Measurements from ENCODE around the gene INTS3.
"Not testable (repeated sequence)": the region's sequence is repeated elsewhere in the genome, so short reads cannot be mapped to it uniquely, and the experiment has no call there.

Gene INTS3

GRCh38 chr1:153699768-153700167 lies 28.1 kb upstream of the INTS3 start:
- FAIRE-seq (no peak), DNase-seq (ENCODE audit: insufficient read length, low spot score) (no peak)
- no peak for TF ChIP-seq SPI1 (IDR thresholded peaks at IDR 0.05; ENCODE audit: low read depth, low read length)
- no peak for TF ChIP-seq POU2F2 (IDR thresholded peaks at IDR 0.05; ENCODE audit: low read depth, low read length)
- TF ChIP-seq POLR2AphosphoS5 (IDR thresholded peaks at IDR 0.05; ENCODE audit: low read depth, low read length) = no peak
- no peak for TF ChIP-seq TAF1 (IDR thresholded peaks at IDR 0.05; ENCODE audit: low read depth, low read length)
- no peak for TF ChIP-seq POLR2A (IDR thresholded peaks at IDR 0.05; ENCODE audit: low read depth, low read length)
- TF ChIP-seq PAX5 (IDR thresholded peaks at IDR 0.05; ENCODE audit: insufficient read depth, low read length, severe bottlenecking) = no peak

DNA sequence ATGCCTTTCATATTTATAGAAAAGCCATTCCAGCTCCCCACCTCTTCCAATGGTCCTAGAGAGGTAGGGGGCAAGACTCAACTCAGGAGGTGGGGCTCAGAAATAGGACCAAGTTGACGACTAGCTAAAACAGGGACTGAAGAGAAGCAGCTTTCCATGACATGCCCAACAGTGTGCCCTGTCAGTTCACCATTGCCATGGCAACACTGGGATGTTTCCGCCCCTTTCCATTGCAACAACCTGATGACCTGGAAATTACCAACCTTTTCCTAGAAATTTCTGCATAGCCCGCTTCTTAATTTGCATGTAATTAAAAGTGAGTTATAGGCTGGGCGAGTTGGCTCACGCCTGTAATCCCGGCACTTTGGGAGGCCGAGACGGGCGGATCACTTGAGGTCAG lies 22.4 kb upstream of the INTS3 start:
- no peak for FAIRE-seq
- TF ChIP-seq TAF1 (IDR thresholded peaks at IDR 0.05; ENCODE audit: low read depth, low read length) (no peak), PAX5 (IDR thresholded peaks at IDR 0.05; ENCODE audit: insufficient read depth, low read length, severe bottlenecking) (no peak), SPI1 (IDR thresholded peaks at IDR 0.05; ENCODE audit: low read depth, low read length) (no peak), POLR2A (IDR thresholded peaks at IDR 0.05; ENCODE audit: low read depth, low read length) (no peak), POLR2AphosphoS5 (IDR thresholded peaks at IDR 0.05; ENCODE audit: low read depth, low read length) (no peak), POU2F2 (IDR thresholded peaks at IDR 0.05; ENCODE audit: low read depth, low read length) (no peak)
- no peak for DNase-seq (ENCODE audit: insufficient read length, low spot score)

DNA sequence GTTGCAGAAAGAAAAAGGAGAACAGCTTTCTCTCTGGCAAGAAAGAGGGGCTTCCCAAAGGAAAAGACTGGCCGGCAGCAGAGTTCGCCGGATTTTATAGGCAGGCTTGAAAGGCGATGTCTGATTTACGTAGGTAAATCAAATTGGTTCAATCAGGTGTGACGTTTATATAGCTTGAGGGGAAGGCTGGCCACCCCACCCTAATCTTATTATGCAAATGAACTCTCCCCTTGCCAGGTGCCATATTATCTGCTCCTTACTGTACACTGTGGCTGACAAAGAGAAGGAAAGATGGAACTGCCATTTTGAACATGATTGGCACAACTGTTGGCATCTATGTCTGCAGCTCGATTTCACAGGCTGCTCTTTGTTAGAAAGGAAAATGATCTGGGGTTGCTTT lies 16.8 kb upstream of the INTS3 start:
- FAIRE-seq = no peak

DNA sequence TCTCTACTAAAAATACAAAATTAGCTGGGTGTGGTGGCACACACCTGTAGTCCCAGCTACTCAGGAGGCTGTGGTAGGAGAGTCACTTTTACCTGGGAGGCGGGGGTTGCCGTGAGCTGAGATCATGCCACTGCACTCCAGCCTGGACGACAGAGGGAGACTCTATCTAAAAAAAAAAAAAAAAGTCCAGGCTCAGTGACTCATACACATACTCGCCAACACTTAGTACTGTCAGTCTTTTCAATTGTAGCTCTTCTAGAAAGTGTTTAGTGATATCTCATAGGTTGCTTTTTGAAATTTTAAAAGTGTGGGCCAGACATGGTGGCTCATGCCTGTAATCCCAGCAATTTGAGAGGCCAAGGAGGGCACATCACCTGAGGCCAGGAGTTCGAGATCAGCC lies 11.6 kb upstream of the INTS3 start:
- not testable (repeated sequence) for FAIRE-seq

More for the DNA sequence above, 16.8 kb upstream of the INTS3 start:
- no peak for DNase-seq (ENCODE audit: insufficient read length, low spot score)
- no peak for TF ChIP-seq SPI1 (IDR thresholded peaks at IDR 0.05; ENCODE audit: low read depth, low read length)
- no peak for TF ChIP-seq POLR2A (IDR thresholded peaks at IDR 0.05; ENCODE audit: low read depth, low read length)
- TF ChIP-seq POLR2AphosphoS5 (IDR thresholded peaks at IDR 0.05; ENCODE audit: low read depth, low read length) = no peak
- no peak for TF ChIP-seq POU2F2 (IDR thresholded peaks at IDR 0.05; ENCODE audit: low read depth, low read length)
- no peak for TF ChIP-seq TAF1 (IDR thresholded peaks at IDR 0.05; ENCODE audit: low read depth, low read length)
- TF ChIP-seq PAX5 (IDR thresholded peaks at IDR 0.05; ENCODE audit: insufficient read depth, low read length, severe bottlenecking) = no peak

DNA sequence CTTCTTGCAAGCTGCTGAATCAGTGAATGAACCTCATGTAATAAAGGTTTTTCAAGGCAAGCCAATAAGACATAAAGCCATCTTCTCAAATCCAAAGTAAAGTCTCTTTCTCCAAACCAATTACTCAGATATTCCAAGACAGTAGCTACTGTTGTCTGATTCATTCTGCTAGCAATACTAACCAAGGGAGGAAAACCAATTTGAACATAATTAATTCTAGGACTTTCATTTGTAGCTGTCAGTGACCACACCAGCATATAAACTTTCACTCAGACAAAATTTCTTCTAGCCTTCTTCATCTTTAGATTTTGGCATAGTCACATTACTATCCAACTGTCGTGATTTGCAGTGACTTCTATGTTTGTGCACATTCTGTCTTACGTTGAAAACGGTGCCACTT lies 10.5 kb upstream of the INTS3 start:
- TF ChIP-seq PAX5 (IDR thresholded peaks at IDR 0.05; ENCODE audit: insufficient read depth, low read length, severe bottlenecking) (no peak), TAF1 (IDR thresholded peaks at IDR 0.05; ENCODE audit: low read depth, low read length) (no peak), POLR2AphosphoS5 (IDR thresholded peaks at IDR 0.05; ENCODE audit: low read depth, low read length) (no peak), POLR2A (IDR thresholded peaks at IDR 0.05; ENCODE audit: low read depth, low read length) (no peak), SPI1 (IDR thresholded peaks at IDR 0.05; ENCODE audit: low read depth, low read length) (no peak), POU2F2 (IDR thresholded peaks at IDR 0.05; ENCODE audit: low read depth, low read length) (no peak)
- no peak for DNase-seq (ENCODE audit: insufficient read length, low spot score)
- no peak for FAIRE-seq

More for the DNA sequence above, 11.6 kb upstream of the INTS3 start:
- DNase-seq (ENCODE audit: insufficient read length, low spot score) = not testable (repeated sequence)

GRCh38 chr1:153723687-153724086 lies 4.2 kb upstream of the INTS3 start:
- no peak for DNase-seq (ENCODE audit: insufficient read length, low spot score)
- no peak for TF ChIP-seq PAX5 (IDR thresholded peaks at IDR 0.05; ENCODE audit: insufficient read depth, low read length, severe bottlenecking)
- no peak for TF ChIP-seq POU2F2 (IDR thresholded peaks at IDR 0.05; ENCODE audit: low read depth, low read length)
- no peak for TF ChIP-seq TAF1 (IDR thresholded peaks at IDR 0.05; ENCODE audit: low read depth, low read length)
- no peak for TF ChIP-seq POLR2A (IDR thresholded peaks at IDR 0.05; ENCODE audit: low read depth, low read length)
- TF ChIP-seq SPI1 (IDR thresholded peaks at IDR 0.05; ENCODE audit: low read depth, low read length) = no peak
- no peak for TF ChIP-seq POLR2AphosphoS5 (IDR thresholded peaks at IDR 0.05; ENCODE audit: low read depth, low read length)
- FAIRE-seq = no peak

GRCh38 chr1:153724634-153725033 lies 3.2 kb upstream of the INTS3 start:
- not testable (repeated sequence) for DNase-seq (ENCODE audit: insufficient read length, low spot score); FAIRE-seq

GRCh38 chr1:153728305-153729066 lies 636 bp downstream of the INTS3 start:
- DNase-seq (ENCODE audit: insufficient read length, low spot score) (no peak), FAIRE-seq (peak; percentile 20)
- TF ChIP-seq SPI1 (IDR thresholded peaks at IDR 0.05; ENCODE audit: low read depth, low read length) (no peak), POLR2AphosphoS5 (IDR thresholded peaks at IDR 0.05; ENCODE audit: low read depth, low read length) (peak; percentile 39; the same call in 1 of the 2 replicates), PAX5 (IDR thresholded peaks at IDR 0.05; ENCODE audit: insufficient read depth, low read length, severe bottlenecking) (no peak), POLR2A (IDR thresholded peaks at IDR 0.05; ENCODE audit: low read depth, low read length) (no peak), POU2F2 (IDR thresholded peaks at IDR 0.05; ENCODE audit: low read depth, low read length) (no peak), TAF1 (IDR thresholded peaks at IDR 0.05; ENCODE audit: low read depth, low read length) (no peak)

DNA sequence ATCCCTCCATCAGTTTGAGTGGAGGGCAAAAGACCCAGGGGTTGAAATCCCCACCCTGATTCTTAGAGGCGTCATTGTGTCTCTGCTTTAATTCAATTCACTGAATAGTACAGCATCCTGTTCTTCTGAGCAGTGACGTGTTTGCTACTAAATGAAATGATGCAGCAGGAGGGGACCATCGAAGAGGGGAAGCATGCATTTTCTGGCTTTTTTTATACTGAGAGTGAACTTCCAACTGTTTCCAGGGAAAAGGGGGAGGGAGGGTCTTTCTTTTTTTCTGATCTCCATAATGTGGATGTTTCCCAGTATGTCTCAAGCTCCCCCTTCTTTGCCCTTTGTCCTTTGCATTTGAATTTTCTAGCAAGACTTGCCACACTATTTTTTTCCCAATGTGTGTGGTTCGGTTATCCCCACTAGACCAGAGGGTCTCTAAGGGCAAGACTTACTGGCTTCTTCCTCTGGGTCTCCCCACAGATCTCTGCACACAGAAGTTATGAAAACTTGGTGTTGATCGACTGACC lies 2.7 kb downstream of the INTS3 start:
- TF ChIP-seq SPI1 (IDR thresholded peaks at IDR 0.05; ENCODE audit: low read depth, low read length) (no peak), POU2F2 (IDR thresholded peaks at IDR 0.05; ENCODE audit: low read depth, low read length) (no peak), PAX5 (IDR thresholded peaks at IDR 0.05; ENCODE audit: insufficient read depth, low read length, severe bottlenecking) (no peak), TAF1 (IDR thresholded peaks at IDR 0.05; ENCODE audit: low read depth, low read length) (no peak), POLR2A (IDR thresholded peaks at IDR 0.05; ENCODE audit: low read depth, low read length) (no peak), POLR2AphosphoS5 (IDR thresholded peaks at IDR 0.05; ENCODE audit: low read depth, low read length) (no peak)
- DNase-seq (ENCODE audit: insufficient read length, low spot score) = no peak

GRCh38 chr1:153733970-153734369 lies 6.1 kb downstream of the INTS3 start:
- DNase-seq (ENCODE audit: insufficient read length, low spot score) (no peak), FAIRE-seq (no peak)
- TF ChIP-seq PAX5 (IDR thresholded peaks at IDR 0.05; ENCODE audit: insufficient read depth, low read length, severe bottlenecking) (no peak), POLR2A (IDR thresholded peaks at IDR 0.05; ENCODE audit: low read depth, low read length) (no peak), POLR2AphosphoS5 (IDR thresholded peaks at IDR 0.05; ENCODE audit: low read depth, low read length) (no peak), POU2F2 (IDR thresholded peaks at IDR 0.05; ENCODE audit: low read depth, low read length) (no peak), TAF1 (IDR thresholded peaks at IDR 0.05; ENCODE audit: low read depth, low read length) (no peak), SPI1 (IDR thresholded peaks at IDR 0.05; ENCODE audit: low read depth, low read length) (no peak)

More for the DNA sequence above, 2.7 kb downstream of the INTS3 start:
- no peak for FAIRE-seq

Data from GM12891 (cell line).